Activated CD4-positive, alpha-beta T cell treated with anti-CD3 and anti-CD28 coated beads, Interleukin-2, amount 10 ng/mL, durations not matched to agents 24 days and 14 days (primary cell): ENCODE measurements around the gene TBC1D1. TPM values are rescaled to one million over a fixed set of nuclear protein-coding genes. Genes with fewer than 3 reads are reported as not detected.
A peak's percentile ranks its signal among the peaks of the same experiment; 100 is the strongest.

Experiments
- DNase-seq: peaks from one replicate; pipeline ENCODE4 v3.0.0; 2022
- H3K27ac Mint-ChIP-seq: one replicate; pipeline ENCODE4 v1.8.0; 2022; ENCODE audit warnings: mild to moderate bottlenecking, mixed read lengths
- H3K27me3 Mint-ChIP-seq: one replicate; pipeline ENCODE4 v1.8.0; 2022; ENCODE audit warnings: mixed read lengths
- H3K36me3 Mint-ChIP-seq: one replicate; pipeline ENCODE4 v1.8.0; 2022; ENCODE audit warnings: low read depth, mild to moderate bottlenecking, mixed read lengths
- H3K4me1 Mint-ChIP-seq: one replicate; pipeline ENCODE4 v1.8.0; 2021; ENCODE audit warnings: mixed read lengths
- H3K4me3 Mint-ChIP-seq: one replicate; pipeline ENCODE4 v1.8.0; 2022; ENCODE audit warnings: mild to moderate bottlenecking, moderate library complexity, mixed read lengths
- H3K9me3 Mint-ChIP-seq: one replicate; pipeline ENCODE4 v1.8.0; 2021; ENCODE audit warnings: mixed read lengths
- intact Hi-C: fragments of 100-400 bp; cut with micrococcal nuclease; formaldehyde crosslinking; loops from one replicate; pipeline ENCODE4 v1.15.1; 2023
- total RNA-seq: library from RNA; stranded (reverse); gene quantifications from 2 replicates; pipeline ENCODE4 v1.2.3, GENCODE V29; 2022

The TBC1D1 gene
- total RNA-seq, 1 donor from 2014 or later = 61.6 TPM

- Mint-ChIP-seq H3K4me3 (no peak overlapping the region), H3K27ac (no peak overlapping the region), H3K36me3 (peaks cover 3% of the 10 kb centered on the region), H3K27me3 (peaks cover 10% of the 10 kb centered on the region), H3K9me3 (peaks cover 25% of the 10 kb centered on the region), H3K4me1 (peaks cover 37% of the 10 kb centered on the region)
- intact Hi-C loops = no loop called here
- no peak for DNase-seq
Observed at GRCh38 chr4:38155589-38156294, 264.9 kb downstream of the TBC1D1 start.

- DNase-seq = no peak
- intact Hi-C loops = no loop called here
- Mint-ChIP-seq H3K36me3 (peaks cover 3% of the 10 kb centered on the region), H3K4me1 (peaks cover 51% of the 10 kb centered on the region), H3K27ac (no peak overlapping the region), H3K9me3 (peaks cover 25% of the 10 kb centered on the region), H3K27me3 (peaks cover 10% of the 10 kb centered on the region), H3K4me3 (no peak overlapping the region)
Observed at GRCh38 chr4:38157592-38157991, 266.7 kb downstream of the TBC1D1 start.

- DNase-seq = peak; percentile 88
- intact Hi-C loops = loop anchor here (1.0 to 5.0 kb wide), 9 partner anchors 17 to 1192 kb away; no protein-coding TSS in a partner anchor
- Mint-ChIP-seq H3K27me3 (peaks cover 7% of the 10 kb centered on the region), H3K27ac (peak overlapping the region; percentile 84), H3K36me3 (peaks cover 7% of the 10 kb centered on the region), H3K4me3 (peak overlapping the region; percentile 5), H3K4me1 (peaks cover 59% of the 10 kb centered on the region), H3K9me3 (peaks cover 33% of the 10 kb centered on the region)
Observed at GRCh38 chr4:38160487-38161207, 269.8 kb downstream of the TBC1D1 start.

GRCh38 chr4:38161208-38162113 is 270.6 kb downstream of the TBC1D1 start:
- H3K36me3 Mint-ChIP-seq = peaks cover 7% of the 10 kb centered on the region
- intact Hi-C loops = loop anchor here (1.0 to 5.0 kb wide), 10 partner anchors 16 to 1191 kb away; no protein-coding TSS in a partner anchor
- peak overlapping the region; percentile 5 for H3K4me3 Mint-ChIP-seq

GRCh38 chr4:38162240-38162784 is 271.4 kb downstream of the TBC1D1 start:
- Mint-ChIP-seq H3K27me3 (peaks cover 9% of the 10 kb centered on the region), H3K4me1 (peaks cover 64% of the 10 kb centered on the region), H3K9me3 (peaks cover 39% of the 10 kb centered on the region), H3K27ac (peak overlapping the region; percentile 80), H3K36me3 (peaks cover 7% of the 10 kb centered on the region), H3K4me3 (no peak overlapping the region)
- DNase-seq = no peak
- intact Hi-C loops = loop anchor here (2.0 to 5.0 kb wide), 7 partner anchors 85 to 1190 kb away; no protein-coding TSS in a partner anchor

More at GRCh38 chr4:38161208-38162113, 270.6 kb downstream of the TBC1D1 start:
- Mint-ChIP-seq H3K4me1 (peaks cover 60% of the 10 kb centered on the region), H3K9me3 (peaks cover 37% of the 10 kb centered on the region), H3K27ac (peak overlapping the region; percentile 84), H3K27me3 (peaks cover 5% of the 10 kb centered on the region)
- DNase-seq = no peak

GRCh38 chr4:38163216-38164006 is 272.5 kb downstream of the TBC1D1 start:
- Mint-ChIP-seq H3K27me3 (peaks cover 9% of the 10 kb centered on the region), H3K36me3 (peaks cover 5% of the 10 kb centered on the region), H3K4me3 (no peak overlapping the region), H3K27ac (peak overlapping the region; percentile 80), H3K4me1 (peaks cover 59% of the 10 kb centered on the region), H3K9me3 (peaks cover 30% of the 10 kb centered on the region)
- intact Hi-C loops = loop anchor here (1.0 to 5.0 kb wide), 8 partner anchors 86 to 1189 kb away; partner anchors contain the start of gene TBC1D1
- no peak for DNase-seq

- Mint-ChIP-seq H3K4me1 (peaks cover 55% of the 10 kb centered on the region), H3K4me3 (no peak overlapping the region), H3K36me3 (peaks cover 4% of the 10 kb centered on the region), H3K27me3 (peaks cover 7% of the 10 kb centered on the region), H3K27ac (peak overlapping the region; percentile 80), H3K9me3 (peaks cover 25% of the 10 kb centered on the region)
- intact Hi-C loops = loop anchor here (5.0 kb wide), 6 partner anchors 87 to 1188 kb away; no protein-coding TSS in a partner anchor
- DNase-seq = no peak
Observed at GRCh38 chr4:38164346-38164745, 273.5 kb downstream of the TBC1D1 start.

GRCh38 chr4:38166082-38166481 is 275.2 kb downstream of the TBC1D1 start:
- no peak overlapping the region for H3K27ac Mint-ChIP-seq
- H3K9me3 Mint-ChIP-seq = peaks cover 22% of the 10 kb centered on the region
- peaks cover 4% of the 10 kb centered on the region for H3K36me3 Mint-ChIP-seq
- DNase-seq = no peak
- peaks cover 46% of the 10 kb centered on the region for H3K4me1 Mint-ChIP-seq
- no peak overlapping the region for H3K4me3 Mint-ChIP-seq
- H3K27me3 Mint-ChIP-seq = peaks cover 16% of the 10 kb centered on the region
- intact Hi-C loops = no loop called here

- no peak for DNase-seq
- Mint-ChIP-seq H3K36me3 (peaks cover 4% of the 10 kb centered on the region), H3K27ac (no peak overlapping the region), H3K4me1 (peaks cover 40% of the 10 kb centered on the region), H3K4me3 (no peak overlapping the region), H3K27me3 (peaks cover 16% of the 10 kb centered on the region), H3K9me3 (peaks cover 22% of the 10 kb centered on the region)
- intact Hi-C loops = no loop called here
Observed at GRCh38 chr4:38166768-38167167, 275.9 kb downstream of the TBC1D1 start.

GRCh38 chr4:38167973-38168372 is 277.1 kb downstream of the TBC1D1 start:
- peaks cover 23% of the 10 kb centered on the region for H3K27me3 Mint-ChIP-seq
- peaks cover 32% of the 10 kb centered on the region for H3K4me1 Mint-ChIP-seq
- H3K4me3 Mint-ChIP-seq = no peak overlapping the region
- peaks cover 4% of the 10 kb centered on the region for H3K36me3 Mint-ChIP-seq
- no peak overlapping the region for H3K27ac Mint-ChIP-seq
- intact Hi-C loops = no loop called here
- H3K9me3 Mint-ChIP-seq = peaks cover 22% of the 10 kb centered on the region
- no peak for DNase-seq

- Mint-ChIP-seq H3K4me1 (peaks cover 18% of the 10 kb centered on the region), H3K27me3 (peaks cover 31% of the 10 kb centered on the region), H3K9me3 (peaks cover 19% of the 10 kb centered on the region), H3K4me3 (no peak overlapping the region), H3K27ac (no peak overlapping the region), H3K36me3 (peaks cover 4% of the 10 kb centered on the region)
- no peak for DNase-seq
- intact Hi-C loops = no loop called here
Observed at GRCh38 chr4:38169524-38169923, 278.6 kb downstream of the TBC1D1 start.

- H3K27ac Mint-ChIP-seq = no peak overlapping the region
- H3K36me3 Mint-ChIP-seq = peaks cover under 1% of the 10 kb centered on the region
- peaks cover 15% of the 10 kb centered on the region for H3K9me3 Mint-ChIP-seq
- H3K4me1 Mint-ChIP-seq = peaks cover 16% of the 10 kb centered on the region
- intact Hi-C loops = no loop called here
- H3K27me3 Mint-ChIP-seq = peaks cover 31% of the 10 kb centered on the region
- DNase-seq = no peak
- no peak overlapping the region for H3K4me3 Mint-ChIP-seq
Observed at GRCh38 chr4:38170338-38171169, 279.7 kb downstream of the TBC1D1 start.
